Suppressor macrophage (primary cell): ENCODE measurements around the gene CARD9.

ENCODE experiments used
- DNase-seq, 4 experiments: peaks; one replicate each; pipeline ENCODE4 v3.0.0-alpha.2; 2020 to 2022

Gene CARD9

DNA sequence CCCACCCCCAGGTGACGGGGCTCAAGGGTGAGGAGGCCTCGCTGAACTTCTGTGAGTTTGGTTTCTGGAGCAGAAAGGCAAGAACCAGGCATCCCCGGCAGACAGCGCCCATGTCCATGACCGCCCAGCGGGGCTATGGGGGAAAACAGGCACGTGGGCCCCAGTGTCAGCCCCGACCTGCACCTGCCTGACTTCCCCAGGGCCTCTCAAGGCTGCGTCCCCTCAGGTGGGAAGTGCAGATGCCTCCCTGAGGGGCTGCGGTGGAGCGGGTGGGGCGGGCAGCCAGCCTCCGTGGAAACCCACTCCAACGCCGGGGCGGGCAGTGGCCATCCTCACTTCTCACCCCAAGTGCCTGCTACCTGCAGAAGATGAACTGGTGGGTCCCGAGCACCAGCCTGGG is 6.9 kb upstream of the CARD9 start:
- DNase-seq = no peak

DNA sequence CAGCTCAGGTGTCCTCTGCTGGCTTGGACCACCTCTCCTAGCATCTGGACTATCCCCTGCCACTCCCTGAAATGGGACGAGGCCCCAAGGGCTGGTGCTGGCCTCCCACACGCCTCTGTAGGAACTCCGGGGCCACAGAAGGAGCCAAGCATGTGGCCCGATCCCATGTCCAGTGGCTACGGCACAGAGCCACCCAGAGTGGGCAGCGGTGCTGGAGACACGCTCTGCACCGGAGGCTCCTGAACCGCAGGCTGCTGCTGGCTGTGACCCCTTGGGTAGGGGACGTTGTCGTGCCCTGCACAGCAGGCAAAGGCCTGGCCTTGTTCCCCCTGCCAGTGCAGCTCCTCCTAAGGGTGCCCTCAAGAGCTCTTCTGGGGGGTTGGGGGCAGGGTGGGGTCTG is 6.4 kb upstream of the CARD9 start:
- DNase-seq = no peak

DNA sequence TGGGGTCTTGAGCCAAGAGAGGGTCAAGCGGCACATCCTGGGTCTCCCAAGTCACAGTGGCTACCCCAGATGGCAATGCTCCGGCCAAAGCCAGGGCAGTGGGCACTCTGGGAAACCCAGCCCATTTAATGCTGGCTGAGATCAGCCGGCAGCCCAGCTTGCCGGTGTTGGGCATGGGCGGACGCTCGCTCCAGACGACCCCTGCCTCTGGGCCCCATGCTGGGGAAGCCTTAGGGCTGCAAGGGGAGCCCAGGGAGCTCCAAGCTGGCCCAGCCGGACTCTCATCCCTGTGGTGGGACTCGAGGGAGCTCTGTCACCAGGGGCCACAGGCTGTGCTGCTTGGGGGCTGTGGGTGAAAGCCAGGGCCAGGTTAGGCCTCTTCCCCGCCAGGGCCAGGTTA is 5.9 kb upstream of the CARD9 start:
- no peak for DNase-seq

DNA sequence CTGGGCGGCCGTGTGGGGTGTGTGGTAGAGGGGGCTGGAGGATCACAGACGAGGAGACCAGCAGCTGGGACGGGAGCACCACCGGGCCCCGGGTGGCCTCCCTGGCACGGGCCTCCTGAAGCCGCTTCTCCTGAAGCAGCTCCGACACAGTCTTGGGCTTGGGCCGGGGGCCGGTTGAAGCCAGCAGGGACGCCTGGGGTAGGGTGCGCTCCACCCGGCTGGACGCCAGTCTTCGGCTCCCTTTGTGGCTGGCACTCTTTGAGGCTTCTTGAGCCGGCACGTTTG is 5.5 kb upstream of the CARD9 start:
- no peak for DNase-seq

DNA sequence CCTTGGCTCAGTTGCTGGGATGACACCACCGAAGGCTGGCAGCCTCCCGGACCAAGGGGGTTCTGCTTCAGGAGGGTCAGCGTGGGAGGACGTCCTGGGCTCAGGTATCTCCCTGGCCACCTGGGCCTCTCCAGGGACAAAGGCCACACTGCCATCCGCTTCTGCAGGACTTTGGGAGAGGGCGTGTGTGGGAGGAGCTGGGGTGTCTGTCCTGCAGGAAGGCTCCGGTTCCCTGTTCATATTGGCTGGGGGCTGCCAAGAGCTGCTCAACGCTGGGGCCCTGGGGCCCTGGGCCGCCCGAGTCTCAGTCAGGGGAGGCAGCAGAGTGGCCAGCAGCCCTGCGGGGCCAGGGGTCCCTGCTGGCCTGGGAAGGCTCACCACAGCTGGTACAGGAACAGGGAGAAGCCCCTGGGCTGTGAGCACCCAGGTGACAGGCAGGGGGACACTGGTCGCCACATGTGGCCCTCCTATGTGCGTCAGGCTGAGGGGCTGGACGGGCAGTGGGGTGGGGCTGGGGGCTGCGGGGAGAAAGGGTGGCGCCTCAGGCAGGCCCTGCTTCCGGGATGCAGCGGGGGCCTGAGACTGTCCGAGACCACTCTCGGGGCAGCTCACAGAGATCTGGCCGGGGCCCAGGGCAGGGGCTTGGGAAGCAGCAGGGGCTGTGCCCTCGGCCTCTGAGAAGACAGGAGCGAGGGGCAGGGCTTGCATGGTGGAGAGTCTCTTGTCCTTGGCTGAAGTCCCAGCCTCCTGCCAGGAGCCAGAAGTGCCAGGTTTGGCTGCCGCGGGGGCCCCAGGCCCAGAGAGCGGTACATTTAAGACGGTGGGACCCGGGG is 4.9 kb upstream of the CARD9 start:
- DNase-seq = no peak

DNA sequence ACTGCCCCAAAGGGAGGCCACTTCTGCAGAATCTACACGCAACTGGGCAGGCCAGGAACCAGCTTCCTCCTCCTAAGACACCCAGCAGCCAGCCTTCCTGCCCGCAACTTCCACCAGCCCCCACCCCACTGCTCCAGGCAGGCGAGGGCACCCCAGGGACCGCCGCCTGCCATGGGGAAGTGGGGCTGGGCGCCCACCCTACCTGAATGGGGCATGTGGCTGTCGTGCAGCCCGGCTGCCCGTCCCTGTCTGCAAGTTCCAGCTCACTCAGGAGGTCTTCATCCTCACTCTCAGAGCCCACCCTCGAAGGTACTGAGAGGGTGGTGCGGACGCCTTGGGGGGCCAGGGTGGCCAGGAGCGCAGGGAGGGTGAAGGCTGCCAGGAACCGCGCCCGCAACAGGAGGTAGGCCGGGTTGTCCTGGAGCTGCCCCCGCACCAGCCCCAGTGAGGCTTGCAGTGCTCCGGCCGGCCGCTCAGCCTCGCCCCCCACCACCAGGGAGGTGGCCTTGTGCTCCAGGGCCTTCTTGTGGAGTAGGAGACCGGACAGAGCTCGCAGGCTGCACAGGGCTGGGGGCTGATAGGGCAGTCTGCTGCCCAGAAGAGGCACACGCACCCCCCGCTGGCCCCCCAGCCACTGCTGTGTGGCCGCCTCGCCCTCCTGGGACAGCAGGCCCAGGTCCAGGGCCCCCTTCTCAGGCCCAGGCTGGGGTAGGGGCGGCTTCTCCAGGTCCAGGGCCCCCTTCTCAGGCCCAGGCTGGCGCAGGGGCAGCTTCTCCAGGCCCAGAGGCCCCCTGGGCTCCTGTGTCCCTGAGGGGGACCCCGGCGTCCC is 4.1 kb upstream of the CARD9 start:
- peak; percentile 43 to 81 (median 69) for DNase-seq

DNA sequence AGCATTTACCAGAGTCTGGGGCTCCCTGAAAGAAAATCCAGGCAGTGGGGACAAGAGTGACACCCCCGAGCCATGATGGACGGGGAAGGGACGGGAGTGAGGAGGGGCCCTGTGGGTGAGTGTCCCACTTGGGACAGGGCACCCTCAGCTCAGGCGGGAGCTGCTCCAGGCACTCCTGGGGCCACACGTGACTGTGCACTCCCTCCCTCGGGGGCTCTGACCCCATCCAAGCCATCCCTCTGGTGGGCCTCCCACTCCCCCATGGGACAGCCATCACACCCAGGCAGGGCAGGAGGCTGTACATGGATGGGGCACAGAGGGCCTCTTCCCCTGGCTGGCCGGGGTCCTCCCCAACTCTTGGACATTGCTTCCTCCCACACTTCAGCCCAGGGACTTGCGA is 3.0 kb upstream of the CARD9 start:
- DNase-seq = no peak

DNA sequence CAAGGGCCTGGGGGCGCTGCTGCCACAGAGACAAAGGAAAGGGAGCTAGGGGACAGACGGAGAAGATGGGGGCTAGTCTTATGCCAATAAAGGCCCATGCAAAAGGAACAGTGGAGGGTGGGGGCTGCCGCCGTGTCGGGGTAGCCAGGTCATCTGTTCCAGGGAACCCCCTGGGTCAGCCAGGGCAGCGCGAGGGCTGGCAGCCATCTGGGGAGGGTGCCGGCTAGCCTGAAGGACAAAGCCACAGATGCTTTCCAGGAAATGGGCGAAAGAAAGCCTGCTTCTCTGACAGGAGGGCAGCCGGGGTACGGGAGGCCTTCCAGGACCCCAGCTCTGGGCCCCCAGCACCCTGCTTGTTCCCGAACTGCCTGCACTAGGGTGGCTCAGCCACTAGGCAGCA is 1.6 kb upstream of the CARD9 start:
- no peak for DNase-seq

DNA sequence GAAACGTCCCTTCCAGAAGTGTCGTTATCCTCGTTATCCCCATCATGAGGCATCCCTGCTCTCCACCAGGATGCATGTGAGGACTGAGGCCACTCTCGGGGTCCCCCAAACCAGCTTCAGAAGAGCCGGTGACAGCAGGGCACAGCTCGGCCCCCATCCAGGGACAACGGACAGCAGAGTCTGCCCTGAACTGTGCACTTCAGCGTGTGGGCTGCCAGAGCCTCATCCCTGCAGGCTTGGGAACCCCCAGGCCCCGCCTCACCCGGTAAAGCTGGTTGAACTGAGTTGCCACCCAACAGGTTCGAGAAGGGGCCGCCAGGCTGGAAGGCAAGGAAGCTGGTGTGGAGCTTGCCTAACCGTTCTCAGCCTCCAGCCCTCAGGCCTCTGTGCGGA is 710 bp upstream of the CARD9 start:
- no peak for DNase-seq

DNA sequence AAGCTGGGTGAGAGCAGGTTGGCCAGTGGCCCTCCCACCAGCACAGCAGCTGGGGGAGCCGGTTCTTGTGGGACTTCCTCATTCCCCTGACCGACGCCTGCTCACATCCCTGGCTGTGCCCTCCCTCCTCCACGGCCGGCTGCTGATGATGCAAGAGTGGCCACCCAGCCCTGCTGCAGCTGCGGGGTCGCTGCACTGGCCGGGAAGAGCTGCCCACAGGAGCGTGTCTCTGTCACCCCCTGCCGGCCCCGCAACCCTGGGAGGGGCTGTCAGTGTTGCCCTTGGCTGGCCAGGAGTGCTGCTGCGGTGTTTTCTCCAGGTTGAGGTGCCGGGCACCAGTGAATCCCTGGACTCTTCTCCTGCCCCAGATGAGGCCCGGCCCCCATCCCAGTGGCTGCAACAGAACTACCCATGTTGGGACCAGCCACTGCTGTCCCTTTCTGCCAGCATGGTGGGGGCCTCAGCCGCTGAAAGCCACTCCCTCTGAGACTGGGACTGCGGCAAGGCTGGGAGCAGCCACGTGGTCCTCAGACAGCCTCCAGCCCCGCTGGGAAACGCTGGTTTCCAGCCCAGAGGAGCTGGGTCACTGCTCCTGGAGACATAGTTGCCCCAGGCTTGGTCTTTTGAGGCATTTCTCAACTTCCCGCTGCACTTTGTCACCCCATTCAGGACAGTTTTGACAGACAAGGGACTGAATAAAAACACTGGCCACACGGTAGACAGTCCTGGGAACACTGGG is 739 bp downstream of the CARD9 start:
- peak; percentile 88 to 94 (median 92) for DNase-seq

DNA sequence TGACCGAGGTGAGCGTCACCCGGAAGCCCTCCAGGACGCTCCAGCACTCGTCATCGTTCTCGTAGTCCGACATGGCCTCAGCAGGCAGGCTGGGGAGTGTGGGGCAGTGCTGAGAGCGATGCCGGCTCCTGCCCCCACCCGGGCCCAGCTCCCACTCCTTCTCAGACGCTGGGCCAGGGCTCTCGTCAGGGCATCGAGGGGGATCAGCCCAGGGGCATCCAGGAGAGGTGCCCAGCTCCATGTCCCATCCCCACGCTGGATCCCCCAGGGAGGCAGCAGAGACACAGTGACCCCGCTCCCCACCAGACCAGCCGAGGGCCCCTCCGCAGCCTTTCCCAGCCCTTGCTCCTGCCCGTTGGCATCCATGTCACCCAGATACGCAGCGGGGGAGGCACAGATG is 1.5 kb downstream of the CARD9 start:
- DNase-seq = no peak

DNA sequence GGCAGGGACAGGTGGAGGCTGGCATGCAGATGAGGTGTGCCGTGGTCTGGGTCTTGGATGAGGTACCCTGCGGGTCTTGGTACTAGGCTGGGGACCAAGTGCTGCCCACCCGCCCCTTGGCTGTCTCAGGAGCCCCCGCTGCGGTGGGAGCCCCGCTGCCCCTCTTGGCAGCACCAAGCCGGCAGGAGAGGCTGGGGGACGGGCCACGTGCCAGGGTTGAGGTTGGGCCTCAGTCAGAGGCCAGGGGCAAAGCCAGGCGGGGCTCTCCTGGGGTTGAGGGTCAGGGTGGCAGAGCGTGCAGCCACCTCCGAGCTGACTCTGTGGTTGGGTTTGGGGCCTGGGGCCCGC is 2.0 kb downstream of the CARD9 start:
- no peak for DNase-seq

DNA sequence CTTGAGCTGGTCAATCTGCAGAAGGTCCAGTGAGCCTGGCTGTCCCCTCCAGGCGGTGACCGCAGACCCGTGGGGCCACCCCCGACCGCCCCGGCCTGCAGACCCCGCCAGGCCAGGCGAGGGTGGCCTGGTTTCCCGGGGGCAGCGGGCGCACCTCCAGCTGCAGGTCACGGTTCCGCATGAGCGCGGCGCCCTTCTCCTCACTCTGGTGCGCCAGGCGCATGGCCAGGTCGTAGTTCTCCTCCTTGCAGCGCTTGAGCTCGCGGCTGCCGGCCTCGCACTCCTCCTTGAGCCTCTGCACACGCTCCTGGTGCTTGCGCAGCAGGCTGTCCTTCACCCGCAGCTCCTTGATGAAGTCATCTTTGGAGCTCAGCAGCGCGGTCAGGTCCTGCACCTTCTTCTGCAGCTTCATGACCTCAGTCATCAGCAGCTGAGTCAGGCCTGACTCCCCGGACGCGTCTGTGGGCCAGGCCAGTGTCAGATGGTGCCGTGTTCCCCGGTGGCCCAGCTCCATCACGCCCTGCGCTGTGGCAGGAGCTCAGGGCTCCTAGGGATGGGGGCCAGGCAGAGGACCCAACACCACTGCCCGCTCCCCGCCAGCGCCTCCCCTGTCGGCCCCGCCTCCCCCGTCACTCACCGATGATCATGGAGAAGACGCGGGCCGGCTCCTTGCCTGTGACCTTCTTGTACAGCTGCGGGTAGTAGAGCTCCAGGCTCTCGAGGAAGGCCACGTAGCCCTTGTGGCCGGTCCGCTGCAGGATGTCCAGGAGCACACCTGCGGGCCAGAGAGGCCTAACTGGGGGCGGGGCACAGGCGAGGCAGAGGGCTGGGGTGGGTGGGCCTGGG is 2.6 kb downstream of the CARD9 start:
- DNase-seq = no peak

DNA sequence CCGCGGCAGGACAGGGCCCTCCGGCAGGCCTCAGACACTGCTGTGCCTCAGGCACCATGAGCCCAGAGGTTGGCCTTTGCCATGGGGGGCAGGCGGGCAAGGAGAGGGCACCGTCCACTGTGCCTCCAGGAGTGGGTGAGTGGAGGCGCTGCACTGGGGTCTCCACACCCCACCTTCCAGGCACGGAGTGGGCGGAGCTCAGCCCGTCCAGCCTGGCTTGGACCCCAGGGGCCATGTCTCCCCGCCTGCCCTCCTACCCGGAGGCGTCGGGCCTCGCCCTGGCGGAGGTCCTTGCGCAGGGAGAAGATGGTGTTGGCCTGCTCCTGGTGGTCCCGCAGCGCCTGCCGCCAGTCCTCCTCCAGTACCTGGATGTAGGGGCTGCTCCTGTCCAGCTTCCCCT is 3.4 kb downstream of the CARD9 start:
- no peak for DNase-seq

DNA sequence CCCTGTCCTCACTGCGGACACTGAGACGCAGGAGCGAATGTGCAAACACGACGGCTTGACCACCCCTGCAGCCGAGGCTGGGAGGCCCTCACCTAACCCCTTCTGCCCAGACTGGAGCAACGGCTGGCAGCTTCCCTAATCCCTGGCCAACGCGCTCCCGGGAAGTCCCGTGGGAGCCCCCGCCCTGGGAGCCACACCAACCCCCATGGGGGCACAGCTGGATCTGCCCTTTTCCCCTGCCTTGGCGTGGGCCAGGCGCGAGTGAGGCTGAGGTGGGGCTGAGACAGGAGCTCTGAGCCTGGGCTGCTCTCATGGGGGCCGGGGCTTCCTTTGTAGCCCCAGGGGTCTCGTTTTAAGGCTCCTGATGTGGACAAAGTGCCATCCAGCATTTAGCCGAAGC is 5.3 kb downstream of the CARD9 start:
- no peak for DNase-seq

DNA sequence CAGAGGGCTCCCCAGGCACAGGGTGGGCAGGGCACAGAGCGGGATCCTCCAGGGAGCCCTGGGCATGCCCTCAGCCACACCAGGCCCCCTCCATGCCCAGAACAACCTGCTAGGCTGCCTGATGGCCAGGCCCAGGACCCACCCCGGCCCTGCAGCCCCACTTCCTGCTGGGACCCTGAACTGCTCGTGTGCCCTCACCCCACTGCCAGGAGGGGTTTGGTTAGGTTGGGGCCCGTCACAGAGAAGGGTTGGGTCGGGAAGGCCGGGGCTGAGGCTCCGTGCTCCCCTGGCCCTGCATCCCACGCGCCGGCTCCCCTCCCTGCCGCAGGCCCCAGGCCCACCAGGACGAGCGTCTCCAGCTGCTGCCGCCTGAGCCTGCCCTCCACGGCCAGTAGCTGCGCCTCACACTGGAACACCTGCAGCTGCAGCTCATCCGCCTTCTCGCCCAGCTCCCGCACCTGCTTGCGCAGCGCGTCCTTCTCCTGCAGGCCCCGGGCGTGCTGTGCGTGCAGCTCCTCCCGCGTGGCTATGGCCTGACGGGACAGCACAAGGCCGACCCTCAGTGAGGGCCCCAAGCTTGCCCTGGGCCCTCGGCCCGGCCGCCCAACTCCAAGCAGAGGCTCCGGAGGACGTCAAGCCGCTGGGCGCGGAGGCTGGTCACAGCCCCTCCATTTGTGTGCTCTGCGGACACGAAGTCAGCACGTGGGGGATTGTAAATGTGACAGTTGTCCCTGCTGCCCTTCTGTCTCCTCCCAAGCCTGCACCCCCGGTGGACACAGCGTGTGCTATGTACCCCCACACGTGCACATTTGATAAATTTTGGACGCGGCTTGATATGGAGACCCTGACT is 5.9 kb downstream of the CARD9 start:
- no peak for DNase-seq

DNA sequence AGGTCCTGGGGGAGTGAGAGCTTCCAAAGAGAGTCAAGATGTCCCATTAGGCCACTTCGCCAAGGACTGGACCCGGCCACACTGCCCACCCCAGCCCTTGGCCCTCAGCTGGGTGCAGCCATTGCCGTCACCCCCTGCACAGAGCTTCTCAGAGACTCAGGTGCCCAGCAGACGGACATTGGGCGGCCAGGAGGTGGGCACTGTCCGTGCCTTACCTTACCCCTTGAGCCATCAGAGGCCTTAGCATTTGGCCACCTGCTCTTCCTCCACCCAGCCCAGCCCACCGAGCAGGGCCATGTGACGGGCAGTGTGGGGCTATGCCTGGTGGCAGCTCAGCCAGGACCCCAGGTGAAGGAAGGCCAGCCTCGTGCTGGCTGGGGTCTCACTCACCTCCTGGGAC is 6.6 kb downstream of the CARD9 start:
- DNase-seq = no peak

DNA sequence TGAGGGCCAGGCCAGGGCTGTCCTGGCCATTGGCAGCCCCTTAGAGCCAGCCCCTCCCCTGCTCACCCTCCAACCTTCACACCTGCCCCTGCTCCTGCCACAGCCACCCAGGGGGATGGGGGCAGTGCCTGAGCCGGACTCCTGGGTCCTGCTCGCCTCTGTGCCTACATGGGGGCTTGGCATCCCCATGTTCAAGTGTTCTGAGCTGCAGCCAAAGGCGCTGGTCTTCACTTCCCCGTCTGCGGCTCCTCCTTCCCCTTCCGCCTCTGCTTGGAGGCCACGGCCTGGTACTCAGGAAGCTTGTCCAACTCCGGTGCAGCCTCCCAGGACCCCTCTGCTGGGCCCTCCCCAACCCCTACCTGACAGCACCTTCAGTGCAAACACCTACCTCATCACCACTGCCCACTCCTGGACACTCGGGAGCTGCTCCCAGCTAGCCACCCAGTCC is 7.7 kb downstream of the CARD9 start:
- peak; percentile 66 to 83 (median 78) for DNase-seq

DNA sequence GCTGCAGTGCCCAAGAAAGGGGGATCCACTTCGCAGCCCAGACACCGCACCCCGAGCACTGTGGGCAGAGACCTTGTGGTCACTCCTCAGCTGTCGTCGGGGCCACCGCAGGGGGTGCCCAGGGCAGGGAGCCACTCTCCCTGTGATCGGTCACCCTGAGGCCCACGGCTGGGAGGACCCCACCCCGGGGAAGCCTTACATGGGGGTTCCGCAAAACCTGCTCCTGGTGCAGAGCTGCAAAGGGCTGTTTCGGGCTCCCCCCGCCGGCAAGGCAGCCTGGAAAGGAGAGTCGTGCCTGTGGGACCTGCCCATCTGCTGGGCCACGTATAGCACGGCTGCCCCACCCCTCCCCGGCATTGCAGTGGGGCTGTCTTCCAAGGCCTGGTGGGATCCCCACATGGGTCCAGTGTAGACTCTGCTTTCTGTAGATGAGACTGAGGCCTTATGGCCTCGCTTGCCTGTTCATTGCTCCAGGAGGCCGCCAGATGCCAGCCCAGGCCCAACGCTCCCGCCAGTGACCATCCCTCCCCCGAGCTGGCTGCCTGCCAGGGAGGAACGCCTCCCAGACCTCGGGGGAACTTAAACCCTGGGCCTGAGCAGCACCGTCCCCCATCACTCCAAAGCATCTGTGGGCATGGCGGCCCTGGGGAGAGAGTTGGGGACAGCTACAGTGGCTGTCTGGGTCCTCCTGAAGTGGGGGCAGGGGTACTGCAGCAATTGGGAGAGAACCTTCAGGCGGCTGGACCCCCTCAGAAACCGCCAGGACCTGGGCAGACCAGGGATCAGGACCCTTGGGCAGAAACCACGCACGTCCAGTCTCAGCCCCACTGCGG is 8.3 kb downstream of the CARD9 start:
- peak in 3 of 4 experiments; percentile 12 to 53 (median 43) for DNase-seq

DNA sequence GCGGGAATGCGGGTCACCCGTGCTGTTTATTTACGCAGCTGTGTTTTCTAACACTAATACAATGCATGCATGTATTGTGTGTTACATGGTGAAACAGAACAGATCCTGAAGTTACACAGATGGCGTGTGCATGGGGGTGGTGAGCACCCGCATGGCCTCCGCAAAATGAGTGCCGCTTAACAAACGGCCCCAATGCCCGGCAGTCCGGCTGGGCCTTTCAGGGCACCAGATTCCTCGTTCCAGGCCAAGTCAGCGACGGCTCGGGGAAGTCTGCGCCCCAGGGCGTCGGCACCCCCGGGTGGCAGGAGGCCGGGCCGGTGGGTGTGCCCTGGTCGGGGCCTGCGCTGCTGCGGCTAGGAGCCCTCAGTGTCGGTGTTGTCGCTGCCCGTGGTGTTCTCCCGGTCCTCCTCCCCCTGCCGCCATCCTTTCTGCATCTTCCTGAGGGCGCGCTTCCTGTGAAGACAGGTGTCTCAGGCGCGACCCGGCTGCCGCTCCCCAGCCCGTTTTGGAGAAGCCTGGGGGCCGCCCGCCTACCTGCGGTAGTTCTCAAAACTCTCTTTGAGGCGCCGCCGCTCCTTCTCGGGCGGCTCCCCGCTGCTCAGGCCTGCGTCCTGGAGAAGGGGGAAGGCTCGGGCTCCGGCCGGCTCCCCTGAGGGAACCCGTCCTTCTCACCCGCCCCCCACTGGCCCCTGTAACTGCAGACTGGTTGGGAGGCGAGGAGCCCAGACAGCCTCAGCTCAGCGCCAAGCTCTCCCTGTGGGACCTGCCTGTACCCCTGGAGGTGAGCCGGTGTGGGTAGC is 9.3 kb downstream of the CARD9 start:
- no peak for DNase-seq
